NCI-H187 treated with DMSO at 0.1 percent for 48 hours (cell line): ENCODE results near the gene TINAGL1.

Source experiments
- DNase-seq: peaks from one replicate; lab custom pipeline; 2025; lab: John Stamatoyannopoulos, UW

TINAGL1 gene

GRCh38 chr1:31576201-31576669 lies at the start of gene TINAGL1:
Gene TINAGL1 (plus strand): TSS chr1:31576515. CDS start chr1:31577149, 634 bp downstream.
- DNase-seq = no peak

GRCh38 chr1:31529999-31530684 lies 46.2 kb upstream of the TINAGL1 start:
- no peak for DNase-seq

DNA sequence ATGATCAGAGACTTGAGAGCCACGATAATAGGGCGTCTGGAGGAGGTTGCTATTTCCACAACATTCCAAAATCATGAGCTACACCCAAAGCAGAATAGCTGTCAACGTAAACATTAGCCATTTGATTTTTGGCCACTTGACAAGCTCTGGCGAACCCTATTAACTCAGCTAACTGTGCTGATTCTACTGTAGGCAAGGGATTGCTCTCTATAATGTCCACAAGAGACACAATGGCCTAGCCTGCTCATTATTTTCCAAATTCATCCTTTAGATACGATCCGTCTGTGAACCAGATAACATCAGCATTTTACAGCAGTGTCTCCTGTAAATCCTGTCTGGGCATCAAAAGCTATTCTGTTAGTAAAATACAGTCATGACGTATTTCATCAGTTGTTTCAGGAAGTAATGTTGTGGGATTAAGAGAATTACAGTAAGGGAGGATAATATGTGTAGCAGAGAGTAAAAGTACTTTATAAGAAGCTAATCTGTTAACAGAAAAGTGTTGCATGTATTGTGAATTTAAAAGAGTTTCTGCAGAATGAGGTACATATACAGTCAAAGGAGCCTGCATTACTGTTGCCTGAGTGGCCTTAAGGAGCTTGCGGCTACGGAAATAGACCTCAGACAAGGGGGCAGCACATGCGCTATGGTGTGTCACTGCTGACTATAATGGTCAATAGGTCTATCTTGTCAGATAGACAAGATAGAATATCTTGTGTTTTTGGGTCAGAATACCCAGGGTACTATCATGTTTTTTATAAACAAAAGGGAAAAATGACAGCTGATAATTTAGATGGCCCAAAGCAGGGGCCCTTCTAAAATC lies 44.9 kb upstream of the TINAGL1 start:
- no peak for DNase-seq

DNA sequence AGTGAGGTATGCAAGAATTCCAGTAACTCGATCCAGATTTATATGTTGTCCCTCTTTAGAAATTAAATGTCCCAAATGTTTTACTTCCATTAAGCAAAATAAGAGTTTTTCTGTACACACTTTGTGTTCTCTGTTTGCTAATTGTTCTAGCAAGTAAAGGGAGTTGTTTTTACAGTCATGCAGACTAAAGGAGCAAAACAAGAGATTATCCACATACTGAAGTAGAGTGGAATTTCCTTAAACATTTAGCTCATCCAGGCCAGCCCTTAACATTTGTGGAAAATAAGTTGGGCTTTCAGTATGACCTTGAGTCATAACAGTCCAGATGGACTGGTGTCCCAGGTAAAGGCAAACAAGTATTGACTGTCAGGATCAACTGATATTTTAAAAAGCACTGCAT lies 44.1 kb upstream of the TINAGL1 start:
- no peak for DNase-seq

DNA sequence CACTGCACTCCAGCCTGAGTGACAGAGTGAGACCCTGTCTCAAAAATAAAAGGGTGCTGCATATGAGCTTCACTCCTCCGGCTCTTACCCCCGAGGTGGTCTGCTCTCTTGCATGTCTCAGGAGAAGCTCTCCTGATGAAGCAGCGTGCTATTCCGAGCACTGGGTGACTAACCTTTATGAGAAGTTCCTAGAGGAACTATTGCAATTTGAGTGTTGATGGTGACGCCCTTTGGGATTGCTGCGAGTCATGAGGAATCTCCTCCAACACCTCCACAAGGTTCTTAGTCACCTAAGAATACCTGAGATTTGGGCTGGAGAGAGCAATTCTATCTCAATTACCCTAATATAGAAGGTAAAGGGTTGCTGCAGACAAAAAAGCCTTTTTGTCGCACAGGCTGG lies 40.8 kb upstream of the TINAGL1 start:
- DNase-seq = no peak

DNA sequence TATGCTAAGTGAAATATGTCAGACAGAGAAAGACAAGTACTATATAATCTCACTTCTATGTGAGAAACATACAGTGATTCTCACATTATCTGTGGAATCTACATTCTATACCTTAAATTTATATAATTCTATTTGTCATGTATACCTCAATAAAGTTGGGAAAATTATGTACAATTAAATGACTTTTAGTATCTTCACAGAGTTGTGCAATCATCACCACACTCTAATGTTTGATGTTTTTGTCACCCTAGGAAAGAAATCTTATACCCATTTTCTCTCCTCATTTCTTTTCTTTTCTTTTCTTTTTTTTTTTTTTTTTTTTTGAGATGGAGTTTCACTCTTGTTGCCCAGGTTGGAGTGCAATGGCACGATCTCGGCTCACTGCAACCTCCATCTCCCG lies 37.0 kb upstream of the TINAGL1 start:
- no peak for DNase-seq

- DNase-seq = no peak
Measured at GRCh38 chr1:31541194-31541593, 35.1 kb upstream of the TINAGL1 start.

DNA sequence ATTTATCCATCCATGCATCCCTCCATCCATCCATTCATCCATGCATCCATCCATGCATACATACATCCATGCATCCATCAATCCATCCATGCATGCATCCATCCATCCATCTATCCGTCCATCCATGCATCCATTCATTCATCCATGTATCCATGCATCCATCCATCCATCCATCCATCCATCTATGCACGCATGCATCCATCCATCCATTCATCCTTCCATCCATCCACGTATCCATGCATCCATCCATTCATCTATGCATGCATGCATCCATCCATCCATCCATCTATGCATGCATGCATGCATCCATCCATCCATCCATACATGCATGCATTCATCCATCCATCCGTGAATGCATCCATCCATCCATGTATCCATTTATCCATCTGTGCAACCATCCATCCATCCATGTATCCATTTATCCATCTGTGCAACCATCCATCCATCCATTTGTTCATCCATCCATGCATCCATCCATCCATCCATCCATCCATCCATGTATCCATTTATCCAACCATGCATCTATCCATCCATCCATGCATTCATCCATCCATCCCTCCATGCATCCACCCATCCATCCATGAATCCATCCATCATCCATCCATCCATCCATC lies 30.3 kb upstream of the TINAGL1 start:
- no peak for DNase-seq

GRCh38 chr1:31548534-31548906 lies 27.8 kb upstream of the TINAGL1 start:
- DNase-seq = no peak

- peak; percentile 59 for DNase-seq
Measured at GRCh38 chr1:31548907-31549808, 27.2 kb upstream of the TINAGL1 start.

DNA sequence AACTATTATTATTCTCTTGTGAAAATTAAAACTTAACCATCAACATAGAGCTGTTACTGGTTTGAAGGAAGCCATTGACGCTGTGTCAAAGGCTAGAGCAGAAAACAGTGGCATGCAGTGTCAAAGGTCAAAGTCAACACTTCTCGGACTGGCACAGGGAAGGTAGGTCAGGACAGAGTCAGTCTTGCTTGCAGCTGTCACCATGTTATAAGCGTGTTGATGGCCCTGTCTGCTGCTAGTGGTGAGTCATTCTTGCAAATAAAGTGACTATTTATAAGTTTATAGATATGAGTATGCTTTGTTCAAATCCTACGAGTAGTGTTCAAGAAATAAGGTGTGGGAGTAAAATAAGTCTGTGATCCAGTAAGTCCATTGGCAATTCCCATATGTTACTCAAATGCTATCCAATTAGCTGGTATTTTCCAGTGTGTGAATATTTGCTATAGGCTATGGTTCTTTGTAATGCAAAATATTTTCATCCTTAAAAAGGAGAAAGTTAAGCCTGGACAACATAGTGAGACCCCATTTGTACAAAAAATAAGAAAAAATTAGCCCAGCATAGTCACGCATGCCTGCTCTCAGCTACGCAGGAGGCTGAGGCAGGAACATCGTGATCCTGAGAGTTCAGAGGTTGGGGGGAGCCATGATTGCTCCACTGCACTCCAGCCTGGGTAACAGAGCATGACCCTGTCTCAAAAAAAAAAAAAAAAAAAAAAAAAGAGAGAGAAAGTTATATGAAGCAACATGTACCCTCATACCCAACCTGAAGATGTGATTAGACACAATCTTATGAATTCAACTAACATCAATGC lies 26.3 kb upstream of the TINAGL1 start:
- no peak for DNase-seq

GRCh38 chr1:31551208-31551607 lies 25.1 kb upstream of the TINAGL1 start:
- DNase-seq = no peak

- no peak for DNase-seq
Measured at GRCh38 chr1:31552489-31552888, 23.8 kb upstream of the TINAGL1 start.

DNA sequence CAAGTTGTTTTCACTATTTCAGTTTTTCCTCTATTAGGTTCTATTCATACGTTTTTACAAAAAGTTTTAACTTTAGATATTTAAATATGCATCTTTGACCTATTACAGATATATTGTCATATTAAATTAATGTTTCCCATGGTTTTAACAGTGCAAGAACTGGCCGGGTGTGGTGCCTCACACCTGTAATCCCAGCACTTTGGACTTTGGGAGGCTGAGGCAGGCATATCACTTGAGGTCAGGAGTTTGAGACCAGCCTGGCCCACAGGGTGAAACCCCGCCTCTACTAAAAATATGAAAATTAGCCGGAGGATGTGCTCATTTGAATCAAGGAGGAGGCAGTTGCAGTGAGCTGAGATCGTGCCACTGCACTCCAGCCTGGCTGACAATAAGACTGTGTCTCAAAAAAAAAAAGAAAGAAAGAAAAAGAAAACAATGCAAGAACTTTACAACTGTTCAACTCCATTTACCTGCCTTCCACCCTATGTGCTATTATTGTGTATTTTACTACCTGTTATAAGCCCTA lies 19.8 kb upstream of the TINAGL1 start:
- DNase-seq = no peak

- no peak for DNase-seq
Measured at GRCh38 chr1:31559715-31560114, 16.6 kb upstream of the TINAGL1 start.

GRCh38 chr1:31560394-31560793 lies 15.9 kb upstream of the TINAGL1 start:
- no peak for DNase-seq

- no peak for DNase-seq
Measured at GRCh38 chr1:31562707-31563360, 13.5 kb upstream of the TINAGL1 start.

GRCh38 chr1:31564606-31564989 lies 11.7 kb upstream of the TINAGL1 start:
- no peak for DNase-seq

DNA sequence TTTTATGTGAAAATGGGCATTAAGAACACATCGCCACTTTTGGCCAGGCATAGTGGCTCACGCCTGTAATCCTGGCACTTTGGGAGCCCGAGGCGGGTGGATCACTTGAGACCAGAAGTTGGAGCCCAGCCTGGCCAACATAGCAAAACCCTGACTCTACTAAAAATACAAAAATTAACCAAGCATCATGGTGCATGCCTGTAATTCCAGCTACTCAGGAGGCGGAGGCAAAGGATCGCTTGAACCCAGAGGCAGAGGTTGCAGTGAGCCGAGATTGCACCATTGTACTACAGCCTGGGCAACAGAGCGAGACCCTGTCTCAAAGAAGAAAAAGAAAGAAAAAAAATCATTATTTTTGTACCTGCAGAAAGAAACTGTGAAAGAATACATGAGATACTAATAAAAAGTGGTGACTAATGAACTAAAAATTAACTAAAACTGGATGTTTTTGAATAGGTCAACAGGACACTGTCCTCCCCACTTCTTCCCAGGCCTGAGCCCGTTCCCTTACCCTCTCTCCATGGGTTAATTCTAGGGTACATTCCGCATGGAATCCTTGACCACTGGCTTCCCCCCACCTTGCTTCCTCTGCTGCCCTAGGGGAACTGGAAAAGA lies 8.3 kb upstream of the TINAGL1 start:
- no peak for DNase-seq
